AG10803 (cell line): ENCODE results near the gene PCBP2.

Experiments used
- DNase-seq: peaks from one replicate; pipeline ENCODE4 v3.0.0; 2010; ENCODE audit warnings: low read depth
- H3K4me3 ChIP-seq: 2 replicates; pipeline ENCODE4 v1.5.1; 2011; ENCODE audit warnings: mild to moderate bottlenecking, low read length, control low read depth
- CTCF ChIP-seq: conservative IDR thresholded peaks from 2 replicates; pipeline ENCODE4 v1.5.1; 2011; ENCODE audit warnings: mild to moderate bottlenecking, low read length, control low read depth, inconsistent platforms

The PCBP2 gene

GRCh38 chr12:53498235-53498630, 46.3 kb downstream of the PCBP2 start:
- TF ChIP-seq CTCF = no peak
- DNase-seq = no peak
- H3K4me3 ChIP-seq = peak overlapping the region; percentile 69

GRCh38 chr12:53499266-53500141, 47.6 kb downstream of the PCBP2 start, which contains the start of gene MAP3K12:
Gene MAP3K12, minus strand, starts transcription at chr12:53499458. Its CDS starts 12,067 bp downstream, at chr12:53487391.
- TF ChIP-seq CTCF = peak; percentile 12; the same call in 1 of the 2 replicates
- DNase-seq = peak; percentile 57
- peak within 1 kb of the TSS; percentile 69 for H3K4me3 ChIP-seq

- TF ChIP-seq CTCF = no peak
- peak overlapping the region; percentile 69 for H3K4me3 ChIP-seq
- DNase-seq = peak; percentile 86
These were observed 48.4 kb downstream of the PCBP2 start for GRCh38 chr12:53500142-53500775.

GRCh38 chr12:53500776-53501614, 49.1 kb downstream of the PCBP2 start, which contains the start of gene TARBP2:
Gene TARBP2, plus strand, starts transcription at chr12:53501283. Its CDS starts 126 bp downstream, at chr12:53501409.
- peak within 1 kb of the TSS; percentile 81 for H3K4me3 ChIP-seq
- no peak for TF ChIP-seq CTCF
- DNase-seq = peak; percentile 100

- peak overlapping the region; percentile 81 for H3K4me3 ChIP-seq
- DNase-seq = no peak
- TF ChIP-seq CTCF = no peak
These were observed 49.8 kb downstream of the PCBP2 start for GRCh38 chr12:53501615-53502181.

GRCh38 chr12:53502331-53502730, 50.4 kb downstream of the PCBP2 start:
- TF ChIP-seq CTCF = no peak
- peak overlapping the region; percentile 81 for H3K4me3 ChIP-seq
- no peak for DNase-seq
